ENCODE data around the gene SDCBP2. TPM values are rescaled to one million over a fixed set of nuclear protein-coding genes. Genes with fewer than 3 reads are reported as not detected.

SDCBP2 gene
- total and polyA plus RNA-seq, 12 donors: 0.43 to 7.6 (median 2.9) TPM

DNA sequence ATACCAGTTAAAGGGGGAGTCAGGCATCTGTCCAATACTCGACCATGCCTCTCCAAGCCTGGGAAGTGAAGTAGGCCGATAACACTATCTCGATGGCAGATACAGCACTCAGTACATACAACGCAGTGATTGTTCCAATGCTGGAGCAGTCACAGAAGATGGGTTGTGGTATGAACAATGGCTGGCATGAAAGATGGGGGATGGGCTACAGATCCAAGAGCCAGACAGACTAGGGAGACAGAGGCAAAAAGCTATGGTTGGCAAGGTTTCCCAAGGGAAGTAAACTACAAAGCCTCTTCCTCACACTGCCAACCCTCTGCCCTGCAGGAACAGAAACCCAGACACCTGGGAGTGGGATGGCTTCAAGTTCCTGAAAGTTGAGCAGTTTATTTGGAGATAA lies 44.7 kb upstream of the SDCBP2 start:
- peak overlapping the region in 2 of 5 donors; percentile 7 to 45 for H3K27ac ChIP-seq
- peaks cover 0 to 25% of the 10 kb centered on the region in 2 donors for H3K36me3 ChIP-seq (replicated peaks in 1 of 2)
- H3K4me1 ChIP-seq (replicated peaks in 1 of 2): peaks cover 30 to 75% of the 10 kb centered on the region in 2 donors
- intact Hi-C loops (cut with DNase I): no loop called here
- H3K9me3 ChIP-seq (replicated peaks in 1 of 3): no peaks in the 10 kb centered on the region
- WGBS, 4 donors: 76 to 86% (median 81%) methylated on average over 4 of the region's 4 CpGs
- DNase-seq: no peak
- H3K4me3 ChIP-seq: no peak overlapping the region
- no peak for TF ChIP-seq POLR2A (IDR thresholded peaks at IDR 0.05)
- TF ChIP-seq, protein P1, sequence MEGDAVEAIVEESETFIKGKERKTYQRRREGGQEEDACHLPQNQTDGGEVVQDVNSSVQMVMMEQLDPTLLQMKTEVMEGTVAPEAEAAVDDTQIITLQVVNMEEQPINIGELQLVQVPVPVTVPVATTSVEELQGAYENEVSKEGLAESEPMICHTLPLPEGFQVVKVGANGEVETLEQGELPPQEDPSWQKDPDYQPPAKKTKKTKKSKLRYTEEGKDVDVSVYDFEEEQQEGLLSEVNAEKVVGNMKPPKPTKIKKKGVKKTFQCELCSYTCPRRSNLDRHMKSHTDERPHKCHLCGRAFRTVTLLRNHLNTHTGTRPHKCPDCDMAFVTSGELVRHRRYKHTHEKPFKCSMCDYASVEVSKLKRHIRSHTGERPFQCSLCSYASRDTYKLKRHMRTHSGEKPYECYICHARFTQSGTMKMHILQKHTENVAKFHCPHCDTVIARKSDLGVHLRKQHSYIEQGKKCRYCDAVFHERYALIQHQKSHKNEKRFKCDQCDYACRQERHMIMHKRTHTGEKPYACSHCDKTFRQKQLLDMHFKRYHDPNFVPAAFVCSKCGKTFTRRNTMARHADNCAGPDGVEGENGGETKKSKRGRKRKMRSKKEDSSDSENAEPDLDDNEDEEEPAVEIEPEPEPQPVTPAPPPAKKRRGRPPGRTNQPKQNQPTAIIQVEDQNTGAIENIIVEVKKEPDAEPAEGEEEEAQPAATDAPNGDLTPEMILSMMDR (IDR thresholded peaks at IDR 0.05): no peak
- H3K27me3 ChIP-seq: no peaks in the 10 kb centered on the region

DNA sequence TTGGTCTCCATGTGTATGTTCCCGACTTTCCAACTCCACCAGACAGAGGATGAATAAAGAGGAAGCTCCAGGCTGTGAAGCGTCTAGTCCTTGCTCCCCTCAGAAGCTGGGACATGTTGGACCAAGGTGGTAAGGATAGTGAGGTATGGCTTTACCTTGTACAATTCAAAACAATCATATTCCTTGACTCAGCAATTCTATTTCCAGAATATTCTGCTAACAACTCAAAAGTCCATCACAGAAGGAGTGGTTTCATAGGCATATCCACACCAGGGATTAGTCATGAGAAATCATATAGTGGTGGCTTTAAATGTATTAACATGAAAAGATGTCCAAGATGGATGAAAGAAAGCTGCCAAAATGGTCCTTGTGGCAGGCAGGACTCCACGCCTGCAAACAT lies 44.1 kb upstream of the SDCBP2 start:
- no peak for TF ChIP-seq POLR2A (IDR thresholded peaks at IDR 0.05)
- TF ChIP-seq, protein P1 (IDR thresholded peaks at IDR 0.05): no peak
- intact Hi-C loops (cut with DNase I): no loop called here
- 75 to 86% (median 83%) methylated on average over 3 of the region's 3 CpGs for WGBS, 4 donors
- Histone ChIP-seq H3K4me3 (no peak overlapping the region), H3K36me3 (replicated peaks in 1 of 2) (peaks cover 0 to 29% of the 10 kb centered on the region in 2 donors), H3K4me1 (replicated peaks in 1 of 2) (peaks cover 25 to 69% of the 10 kb centered on the region in 2 donors), H3K27ac (peak overlapping the region in 2 of 5 donors; percentile 7 to 45), H3K9me3 (replicated peaks in 1 of 3) (no peaks in the 10 kb centered on the region), H3K27me3 (no peaks in the 10 kb centered on the region)
- no peak for DNase-seq

DNA sequence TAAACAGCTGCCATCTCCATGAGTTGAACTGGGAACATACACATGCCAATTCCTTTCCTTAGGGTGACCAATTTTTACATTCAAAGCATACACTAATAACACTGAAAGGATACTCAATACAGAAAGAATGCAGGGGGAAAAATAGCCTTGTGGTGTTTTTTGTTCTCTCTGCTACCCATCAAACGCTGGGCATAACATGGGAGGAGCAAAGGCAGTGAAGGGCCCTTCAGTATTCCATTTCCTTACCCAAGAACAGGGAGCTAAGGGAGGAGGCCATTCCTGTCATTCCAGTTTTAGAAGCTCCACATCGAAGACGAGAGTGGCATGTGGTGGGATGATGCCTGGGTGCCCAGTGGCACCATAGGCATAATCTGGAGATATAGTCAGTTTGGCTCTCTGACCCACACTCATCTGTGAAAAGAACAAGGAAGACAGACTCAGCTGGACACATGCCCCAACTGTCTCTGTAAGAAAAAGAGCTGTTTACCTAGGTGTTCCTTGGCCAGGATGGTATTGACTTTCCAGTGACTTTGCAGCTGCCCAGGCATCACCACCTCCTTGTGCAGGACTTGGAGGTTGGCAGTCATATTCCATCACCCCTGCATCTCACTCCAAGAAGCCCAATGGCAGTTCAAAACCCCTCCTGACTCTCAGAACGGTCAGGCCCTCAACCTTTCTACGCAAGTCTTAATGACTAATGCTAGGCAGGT lies 43.0 kb upstream of the SDCBP2 start:
- H3K9me3 ChIP-seq (replicated peaks in 1 of 3): no peaks in the 10 kb centered on the region
- H3K36me3 ChIP-seq (replicated peaks in 1 of 2): peaks cover 0 to 37% of the 10 kb centered on the region in 2 donors
- no peak for DNase-seq
- peaks cover 14 to 58% of the 10 kb centered on the region in 2 donors for H3K4me1 ChIP-seq (replicated peaks in 1 of 2)
- no peak overlapping the region for H3K4me3 ChIP-seq
- WGBS, 4 donors: 81 to 89% (median 86%) methylated on average over 5 of the region's 5 CpGs
- no peaks in the 10 kb centered on the region for H3K27me3 ChIP-seq
- no peak for TF ChIP-seq POLR2A (IDR thresholded peaks at IDR 0.05)
- TF ChIP-seq, protein P1 (IDR thresholded peaks at IDR 0.05): no peak
- H3K27ac ChIP-seq: peak overlapping the region in 2 of 5 donors; percentile 65 to 75
- intact Hi-C loops (cut with DNase I): no loop called here

DNA sequence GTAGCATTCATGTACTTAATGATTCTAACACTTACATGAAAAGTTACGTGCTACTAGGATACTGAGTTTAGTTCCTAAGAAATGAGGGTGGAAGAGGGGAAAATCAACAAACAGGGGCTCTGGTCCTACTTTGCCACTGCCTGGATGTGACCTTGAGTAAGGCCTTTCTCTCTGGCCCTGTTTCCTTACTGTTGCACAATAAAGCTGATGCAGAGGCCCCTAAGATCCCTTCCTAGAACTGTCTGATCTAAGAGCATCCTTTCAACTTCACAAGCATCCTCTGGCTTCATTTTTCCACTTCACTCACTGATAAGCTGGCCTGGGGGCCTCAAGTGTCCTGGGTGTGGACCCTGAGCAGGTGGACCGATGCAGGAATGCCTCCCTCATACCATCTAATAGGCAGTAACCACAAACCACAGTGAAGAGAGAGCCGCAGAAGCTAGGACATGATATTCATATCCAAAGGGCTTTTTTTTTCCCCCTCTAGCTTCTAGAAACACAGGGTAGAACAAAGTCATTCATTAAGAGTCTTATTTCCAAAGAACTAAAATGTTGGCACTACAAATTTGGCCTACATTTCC lies 42.4 kb upstream of the SDCBP2 start:
- no peak overlapping the region for H3K4me3 ChIP-seq
- peaks cover 14 to 51% of the 10 kb centered on the region in 2 donors for H3K4me1 ChIP-seq (replicated peaks in 1 of 2)
- H3K27ac ChIP-seq: peak overlapping the region in 3 of 5 donors; percentile 62 to 75 (median 65)
- H3K27me3 ChIP-seq: no peaks in the 10 kb centered on the region
- H3K36me3 ChIP-seq (replicated peaks in 1 of 2): peaks cover 0 to 37% of the 10 kb centered on the region in 2 donors
- no peak for DNase-seq
- WGBS, 4 donors: 76 to 92% (median 79%) methylated on average over 3 of the region's 3 CpGs
- TF ChIP-seq POLR2A (IDR thresholded peaks at IDR 0.05): no peak
- TF ChIP-seq, protein P1 (IDR thresholded peaks at IDR 0.05): no peak
- intact Hi-C loops (cut with DNase I): no loop called here
- no peaks in the 10 kb centered on the region for H3K9me3 ChIP-seq (replicated peaks in 1 of 3)
